CD4-positive, alpha-beta T cell treated with Interleukin-21 for 1 hour (primary cell): ENCODE measurements around the gene KRI1.
"Not testable (repeated sequence)": the region's sequence is repeated elsewhere in the genome, so short reads cannot be mapped to it uniquely, and the experiment has no call there.

Source experiments
- DNase-seq: peaks from one replicate; pipeline ENCODE4 v3.0.0-alpha.2; 2020

Gene KRI1

DNA sequence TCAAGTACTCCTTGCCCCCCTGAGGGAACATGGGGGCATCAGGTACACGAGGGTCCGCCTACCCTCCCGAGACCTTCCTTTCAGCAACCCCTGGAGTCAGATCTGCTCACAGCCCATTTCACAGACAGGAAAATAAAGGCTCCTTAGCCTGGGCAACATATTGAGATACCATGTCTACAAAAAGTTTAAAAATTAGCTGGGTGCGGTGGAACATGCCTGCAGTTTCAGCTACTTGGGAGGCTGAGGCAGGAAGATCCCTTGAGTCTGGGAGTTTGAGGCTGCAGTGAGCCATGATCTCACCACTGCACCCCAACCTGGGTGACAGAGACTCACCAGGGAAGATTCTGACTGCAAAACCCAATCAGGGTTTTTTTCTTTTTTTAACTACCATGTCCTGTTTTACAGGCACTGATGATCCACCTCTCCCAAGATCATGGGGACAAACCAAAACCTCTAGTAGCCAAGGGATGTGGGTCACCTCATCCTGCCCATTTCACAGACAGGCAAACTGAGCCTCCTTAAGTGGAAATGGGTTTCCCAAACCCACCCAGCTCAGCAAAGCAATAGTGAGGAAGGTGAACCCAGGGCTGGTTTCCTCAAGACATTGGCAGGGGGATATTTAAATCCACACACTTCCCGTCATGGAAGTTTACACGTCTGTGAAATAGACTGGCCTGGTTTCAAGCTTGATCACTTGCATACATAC is 9.4 kb upstream of the KRI1 start:
- no peak for DNase-seq

DNA sequence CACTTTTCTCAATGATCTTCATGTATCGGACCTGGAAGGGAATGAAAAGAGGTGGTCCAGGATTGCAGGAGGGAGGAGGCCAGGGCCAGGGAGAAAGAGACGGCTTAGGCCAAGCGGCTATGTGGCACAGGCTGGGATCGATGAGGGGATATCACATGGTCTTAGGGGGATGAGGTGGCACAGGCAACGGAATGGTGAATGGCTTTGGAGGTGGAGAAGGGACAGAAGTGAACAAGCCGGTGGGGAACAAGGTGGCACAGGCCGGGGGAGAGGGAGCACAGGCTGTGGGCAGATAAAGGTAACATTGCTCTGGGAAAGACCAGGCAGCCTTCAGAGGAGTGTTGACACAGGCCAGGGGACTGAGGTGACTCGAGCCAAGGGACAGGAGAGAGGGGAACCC is 8.7 kb upstream of the KRI1 start:
- DNase-seq: no peak

DNA sequence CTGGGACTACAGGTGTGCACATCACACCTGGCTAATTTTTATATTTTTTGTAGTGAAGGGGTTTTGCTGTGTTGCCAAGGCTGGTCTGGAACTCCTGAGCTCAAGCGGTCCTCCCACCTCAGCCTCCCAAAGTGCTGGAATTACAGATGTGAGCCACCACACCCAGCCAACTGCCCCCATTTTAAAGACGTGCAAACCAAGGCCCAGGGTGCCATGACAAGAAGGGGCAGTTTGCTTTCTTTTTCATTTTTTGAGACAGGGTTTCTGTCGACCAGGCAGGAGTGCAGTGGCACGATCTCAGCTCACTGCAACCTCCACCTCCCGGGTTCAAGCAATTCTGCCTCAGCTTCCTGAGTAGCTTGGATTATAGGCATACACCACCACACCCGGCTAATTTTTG is 8.0 kb upstream of the KRI1 start:
- not testable (repeated sequence) for DNase-seq

- peak; percentile 100 for DNase-seq
Observed at GRCh38 chr19:10568826-10569651, 3.2 kb upstream of the KRI1 start, which contains the start of gene CDKN2D. Gene CDKN2D (minus strand): TSS chr19:10568979. CDS start chr19:10568653, 326 bp downstream.

GRCh38 chr19:10568062-10568825 is 2.4 kb upstream of the KRI1 start:
- peak; percentile 24 for DNase-seq

DNA sequence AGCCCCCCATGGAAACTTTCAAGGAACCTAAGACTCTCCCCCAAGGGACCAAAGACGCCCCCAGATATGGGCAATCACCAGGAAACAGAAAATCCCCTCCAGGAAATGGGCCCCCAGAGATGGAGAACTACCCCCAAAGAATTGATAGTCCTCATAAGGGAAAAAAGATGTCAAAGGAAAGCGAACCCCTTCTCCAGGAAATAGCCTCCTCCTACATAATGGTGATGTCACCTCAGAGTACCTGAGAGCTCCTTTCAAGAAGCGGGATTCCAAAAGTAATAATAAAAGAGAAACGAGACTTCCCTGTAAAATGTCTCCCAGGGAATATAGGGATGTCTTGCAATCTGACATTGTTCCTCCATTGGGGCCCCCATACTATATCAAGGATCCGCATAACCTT is 1.8 kb upstream of the KRI1 start:
- DNase-seq: peak; percentile 44

- peak; percentile 86 for DNase-seq
Observed at GRCh38 chr19:10566658-10567410, 1.0 kb upstream of the KRI1 start.

DNA sequence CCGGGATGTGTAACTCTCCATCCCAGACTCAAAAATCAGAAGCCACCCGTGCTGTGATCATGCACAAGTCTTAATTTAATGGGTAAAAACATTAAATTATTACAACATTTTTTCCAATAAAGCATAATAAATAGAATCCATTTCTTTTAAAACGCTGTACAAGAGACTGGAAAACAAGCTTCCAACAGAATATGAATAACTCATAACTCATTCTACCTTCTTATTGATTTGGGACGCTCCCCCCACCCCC is 523 bp upstream of the KRI1 start:
- DNase-seq: no peak

DNA sequence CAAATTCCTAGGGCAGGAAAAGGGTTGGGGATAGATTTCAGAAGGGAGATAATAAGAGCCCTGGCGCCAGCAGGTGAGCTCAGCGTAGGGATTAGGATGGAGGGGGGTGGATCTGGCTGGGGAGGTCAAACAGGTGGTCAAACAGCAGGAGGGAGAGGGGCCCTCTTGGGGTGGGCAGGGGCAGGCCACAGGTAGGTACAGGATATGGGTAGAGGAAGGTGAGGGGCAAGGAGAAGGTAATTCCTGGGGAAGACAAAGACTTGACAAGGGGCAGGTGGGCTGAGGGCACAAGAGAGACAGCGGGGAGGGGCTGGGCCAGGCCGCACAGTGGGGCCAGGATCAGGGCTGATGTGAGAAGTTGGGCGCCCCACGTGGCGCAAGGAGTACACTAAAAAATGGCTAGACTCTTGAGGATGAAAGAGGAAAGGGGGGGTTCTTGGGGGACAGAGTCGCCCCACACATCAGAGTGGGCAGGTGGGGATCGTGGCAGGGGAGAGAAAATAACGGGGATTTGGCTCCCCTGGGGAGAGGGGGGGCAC is 713 bp downstream of the KRI1 start:
- peak; percentile 69 for DNase-seq

GRCh38 chr19:10562609-10563008 is 3.2 kb downstream of the KRI1 start:
- DNase-seq: no peak

DNA sequence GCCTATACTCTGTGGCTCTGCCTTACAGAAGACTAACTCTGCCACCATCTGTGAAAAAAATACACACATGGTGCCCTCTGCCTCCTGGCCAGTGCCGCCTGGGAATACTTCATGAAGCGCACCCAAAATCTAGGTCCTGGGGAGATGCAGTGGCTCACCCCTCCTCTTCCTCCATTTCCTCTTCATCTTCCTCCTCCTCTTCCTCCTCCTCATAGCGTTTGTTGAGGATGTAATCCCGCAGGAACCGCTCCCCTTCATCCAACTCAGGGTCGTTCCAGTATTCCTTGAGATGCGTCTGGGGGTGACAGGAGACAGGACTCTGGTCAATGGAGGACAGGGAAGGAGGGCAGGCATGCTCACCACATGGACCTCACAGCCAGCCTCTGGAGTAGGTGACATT is 5.7 kb downstream of the KRI1 start:
- no peak for DNase-seq

DNA sequence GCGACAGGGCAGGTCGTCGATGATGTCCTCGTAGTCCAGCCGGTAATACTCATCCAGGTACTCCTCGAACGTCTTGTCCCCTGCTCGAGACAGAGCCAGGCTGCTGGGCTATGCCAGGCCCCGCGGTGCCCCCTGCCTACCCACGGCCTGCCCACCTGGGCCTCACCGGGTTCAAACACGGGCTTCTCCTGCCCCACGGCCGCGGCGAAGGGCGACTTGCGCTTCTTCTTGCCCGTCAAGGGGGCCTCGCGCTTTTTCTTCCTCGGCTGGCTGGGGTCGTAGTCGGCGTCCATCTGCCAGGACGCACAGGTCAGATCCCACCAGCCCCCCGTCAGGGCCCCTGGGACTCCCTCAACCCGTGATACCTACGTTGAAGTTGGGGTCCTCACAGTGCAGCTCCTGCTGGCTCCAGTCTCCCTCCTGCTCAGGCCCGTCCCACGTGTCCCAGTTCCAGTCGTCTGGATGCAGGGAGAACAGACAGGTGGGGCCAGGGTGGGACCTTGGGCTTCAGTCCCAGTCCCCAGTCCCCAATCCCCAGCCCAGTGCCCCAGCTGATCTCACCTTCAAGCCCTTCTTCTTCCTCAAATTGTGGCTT is 8.1 kb downstream of the KRI1 start:
- no peak for DNase-seq

- no peak for DNase-seq
Observed at GRCh38 chr19:10555610-10555973, 10.2 kb downstream of the KRI1 start.

DNA sequence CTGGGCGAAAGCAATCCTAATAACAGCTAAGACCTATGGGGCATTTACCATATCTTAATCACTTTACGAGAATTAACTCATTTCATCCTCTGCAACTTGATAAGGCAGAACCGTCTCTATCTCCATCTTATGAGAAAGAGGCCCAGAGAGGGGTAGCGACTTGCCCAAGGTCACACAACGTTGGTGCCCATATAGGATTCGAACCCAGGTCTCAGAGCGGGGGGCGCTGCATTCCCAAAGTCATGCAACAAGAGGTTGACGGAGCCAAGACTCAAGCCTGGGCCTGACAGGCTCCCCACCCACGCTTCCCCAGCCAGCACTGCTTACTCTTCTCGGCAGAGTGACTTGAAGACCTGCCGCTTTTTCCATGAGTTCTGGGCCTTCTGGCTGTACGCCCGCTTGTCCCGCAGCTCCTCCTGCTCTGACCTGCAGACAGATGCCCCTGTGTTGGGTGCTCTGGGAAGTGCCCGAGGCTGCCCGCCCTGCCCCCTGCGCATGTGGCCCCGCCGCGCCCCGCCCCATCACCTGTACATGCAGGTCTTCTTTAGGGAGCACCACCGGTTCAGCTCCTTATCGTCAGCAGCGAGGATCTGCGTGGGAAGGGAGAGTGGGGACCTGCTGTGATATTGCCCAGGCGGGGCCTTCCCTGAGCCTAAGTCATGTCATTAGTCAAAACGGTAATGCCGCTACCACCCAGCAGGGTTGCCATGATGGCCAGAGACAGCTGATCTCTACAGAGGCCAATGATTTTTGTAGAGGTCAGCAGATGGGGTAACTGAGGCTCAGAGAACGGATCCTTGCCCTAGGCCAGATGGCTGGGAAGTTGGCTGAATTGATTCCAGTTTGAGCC is 10.8 kb downstream of the KRI1 start:
- no peak for DNase-seq

DNA sequence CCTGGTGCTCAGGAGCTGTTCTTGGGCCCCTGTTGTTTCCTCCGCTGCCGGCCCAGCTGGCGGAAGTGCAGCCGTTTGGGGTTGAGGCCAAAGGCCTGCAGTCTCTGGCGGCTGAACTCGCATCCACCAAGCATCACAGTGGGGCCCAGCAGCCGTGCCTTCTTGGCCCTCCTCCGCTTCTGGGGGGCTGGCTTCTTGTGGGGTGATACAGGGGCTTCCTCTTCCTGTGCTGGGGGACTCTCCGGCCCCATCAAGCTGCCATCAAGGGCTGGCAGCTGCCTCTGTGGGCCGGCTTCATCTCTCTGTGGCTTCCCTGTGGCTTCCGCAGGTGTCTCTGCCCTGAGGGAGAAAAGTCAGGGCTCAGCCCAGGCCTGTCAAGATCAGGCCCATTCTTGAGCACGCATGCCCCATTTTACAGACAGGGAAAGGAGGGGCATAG is 11.8 kb downstream of the KRI1 start:
- peak; percentile 82 for DNase-seq

DNA sequence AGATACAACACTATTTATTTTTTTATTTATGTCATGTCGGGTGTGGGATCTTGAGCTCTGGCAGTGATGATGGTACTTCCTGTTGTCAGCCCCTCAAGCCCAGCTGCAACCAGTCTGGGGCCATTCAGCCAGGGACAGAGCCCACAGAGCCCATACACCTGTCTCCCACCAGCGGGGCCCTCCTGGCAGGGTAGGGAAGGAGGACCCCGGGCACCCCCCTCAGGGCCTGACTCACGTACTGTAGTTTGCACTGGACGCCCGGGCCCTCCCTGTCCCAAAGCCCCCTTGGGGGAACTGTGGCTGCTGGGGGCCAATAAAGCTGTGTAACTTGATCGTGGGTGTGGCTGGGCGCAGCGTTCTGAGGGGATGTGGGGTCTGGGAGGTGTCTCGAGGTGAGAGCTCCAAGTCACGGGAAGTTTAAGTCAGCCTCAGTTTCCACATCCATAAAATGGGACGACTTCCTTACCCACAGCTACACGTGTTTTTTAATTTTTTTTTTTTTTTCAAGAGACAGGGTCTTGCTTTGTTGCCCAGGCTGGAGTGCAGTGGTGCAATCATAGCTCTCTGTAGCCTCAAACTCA is 12.6 kb downstream of the KRI1 start:
- DNase-seq: no peak

- peak; percentile 37 for DNase-seq
Observed at GRCh38 chr19:10552510-10553053, 13.2 kb downstream of the KRI1 start.

GRCh38 chr19:10551698-10552301 is 14.0 kb downstream of the KRI1 start:
- peak; percentile 62 for DNase-seq

DNA sequence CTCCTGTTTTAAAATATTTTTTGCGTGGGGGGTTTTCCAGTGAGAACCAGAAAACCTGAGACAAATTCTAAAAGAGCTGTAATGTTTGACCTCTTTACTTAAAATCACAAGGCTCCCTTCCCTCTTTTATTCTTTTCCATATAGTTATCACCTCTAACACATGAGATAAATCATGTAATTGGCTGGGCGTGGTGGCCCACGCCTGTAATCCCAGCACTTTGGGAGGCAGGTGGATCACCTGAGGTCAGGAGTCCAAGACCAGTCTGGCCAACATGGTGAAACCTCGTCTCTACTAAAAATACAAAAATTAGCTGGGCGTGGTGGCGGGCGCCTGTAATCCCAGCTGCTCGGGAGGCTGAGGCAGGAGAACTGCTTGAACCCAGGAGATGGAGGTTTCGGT is 14.8 kb downstream of the KRI1 start:
- DNase-seq: not testable (repeated sequence)

DNA sequence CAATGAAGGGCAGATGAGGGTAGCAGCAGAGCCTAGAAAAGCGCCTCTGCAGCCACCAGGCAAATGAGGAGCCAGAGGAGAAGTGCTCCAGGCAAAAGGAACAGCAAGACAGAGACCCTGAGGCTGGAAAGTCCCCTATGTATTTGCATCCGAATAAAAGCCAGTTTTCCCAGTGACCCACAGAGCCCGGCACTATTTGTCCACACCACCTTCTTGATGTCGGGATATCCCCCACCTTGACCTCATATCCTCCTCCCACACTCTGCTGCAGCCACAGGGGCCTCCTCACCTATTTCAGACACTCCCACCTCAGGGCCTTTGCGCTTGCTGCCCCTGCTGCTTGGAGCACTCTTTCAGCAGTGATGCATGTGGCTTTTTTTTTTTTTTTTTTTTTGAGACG is 15.5 kb downstream of the KRI1 start:
- DNase-seq: no peak
